Measurements from ENCODE around the gene ABCC12. TPM values are rescaled to one million over a fixed set of nuclear protein-coding genes. Genes with fewer than 3 reads are reported as not detected.

The ABCC12 gene
- total and polyA plus RNA-seq, 10 of the 15 experiments (the other 5 are each of a cell fraction or from before 2014, with no cell fraction given), result 0.02 to 0.03 (median 0.03) TPM; not detected in 6

- no peak for TF ChIP-seq ELK1 (IDR thresholded peaks at IDR 0.05; ENCODE audit: low read depth, low read length)
These were observed 3.6 kb downstream of the ABCC12 start (continued) for GRCh38 chr16:48152226-48152625.

GRCh38 chr16:48150707-48151106 is 5.1 kb downstream of the ABCC12 start:
- no peak overlapping the region for H3K4me3 ChIP-seq
- POLR2A ChIA-PET, result no interaction called here
- no peaks in the 10 kb centered on the region for H3K79me2 ChIP-seq (ENCODE audit: control insufficient read depth, insufficient read depth, low read length)
- CTCF ChIA-PET, result no interaction called here
- no peak for DNase-seq (ENCODE audit: low read depth, low spot score)
- no peak overlapping the region for H3K4me2 ChIP-seq (ENCODE audit: control insufficient read depth, insufficient read depth)
- no peak for TF ChIP-seq BCLAF1 (IDR thresholded peaks at IDR 0.05)
- no peak for TF ChIP-seq EED (IDR thresholded peaks at IDR 0.05; ENCODE audit: low read depth)
- no peak for TF ChIP-seq SREBF2 (IDR thresholded peaks at IDR 0.05; ENCODE audit: low read length)
- no peaks in the 10 kb centered on the region; a peak in 1 of 4 replicates for H3K27me3 ChIP-seq (replicated peaks in 1 of 2; ENCODE audit: control insufficient read depth in 2 of 2, insufficient read depth in 2 of 2, low read length in 1 of 2)
- in situ Hi-C loops (cut with MboI), result no loop called here
- H2AFZ ChIP-seq (ENCODE audit: control insufficient read depth, low read depth, low read length), result no peak overlapping the region
- H3K4me1 ChIP-seq (ENCODE audit: control insufficient read depth, insufficient read depth, low read length), result no peaks in the 10 kb centered on the region
- no peak for FAIRE-seq
- H3K36me3 ChIP-seq (ENCODE audit: control insufficient read depth in 2 of 2, insufficient read depth in 2 of 2, low read length in 1 of 2), result no peaks in the 10 kb centered on the region
- intact Hi-C loops (cut with micrococcal nuclease; ENCODE audit: unreplicated experiment), result no loop called here
- ATAC-seq, result no peak
- SMC1A ChIA-PET (ENCODE audit: uncharacterized antibody, unreplicated experiment), result interaction anchor here (0.6 kb wide), 1 partner anchor 278 kb away, joined by 3 read pairs; no protein-coding TSS in a partner anchor
- H3K9ac ChIP-seq (ENCODE audit: control insufficient read depth, insufficient read depth, low read length), result no peak overlapping the region
- H3K27ac ChIP-seq (ENCODE audit: control insufficient read depth, insufficient read depth), result no peak overlapping the region
- BruUV-seq (replicated peaks), result no TSS peak
- 0% methylated on average over 1 of the region's 1 CpG for WGBS (ENCODE audit: insufficient coverage, insufficient replicate concordance, low lambda C conversion rate, missing lambda C conversion rate)
- RAD21 ChIA-PET (ENCODE audit: unreplicated experiment), result no interaction called here
- no peaks in the 10 kb centered on the region for H3K9me3 ChIP-seq (replicated peaks; ENCODE audit: control insufficient read depth, insufficient read depth, low read length)
- H4K20me1 ChIP-seq (ENCODE audit: control insufficient read depth, insufficient read depth), result no peaks in the 10 kb centered on the region

Measured in GM12878 (cell line).